Breast epithelium (tissue), 4 donors: ENCODE measurements around the gene YPEL2. TPM values are rescaled to one million over a fixed set of nuclear protein-coding genes. Genes with fewer than 3 reads are reported as not detected.

Experiments
- DNase-seq, 2 donors: peaks; one replicate each; pipeline ENCODE4 v3.0.0-alpha.2; 2019; ENCODE audit warnings: low spot score in 2 of 2
- H3K27ac ChIP-seq, 2 donors: fragments of 200-600 bp; sonication (generic) in 1 of 2; one replicate each; pipeline ENCODE4 v1.5.1; 2016 to 2019; ENCODE audit warnings: mild to moderate bottlenecking in 1 of 2
- H3K27me3 ChIP-seq, 2 donors: fragments of 200-600 bp; sonication (generic) in 1 of 2; one replicate each; pipeline versions ENCODE4 v1.5.1 to v1.6.0; 2017 to 2019; ENCODE audit warnings: control low read depth in 1 of 2, mild to moderate bottlenecking in 1 of 2
- H3K36me3 ChIP-seq: fragments of 200-600 bp; one replicate; pipeline ENCODE4 v1.5.1; 2019
- H3K4me1 ChIP-seq, 2 donors: fragments of 200-600 bp; sonication (generic); one replicate each; pipeline ENCODE4 v1.5.1; 2016 to 2019; ENCODE audit warnings: control low read depth in 1 of 2
- H3K4me3 ChIP-seq, 3 donors: fragments of 200-600 bp; sonication (generic); 1 replicate in 2 of 3; 2 replicates in 1 of 3; pipeline ENCODE4 v1.5.1; 2016 to 2019; ENCODE audit warnings: mild to moderate bottlenecking in 3 of 3, moderate library complexity in 2 of 3
- H3K9me3 ChIP-seq, 2 donors: fragments of 200-600 bp; sonication (generic) in 1 of 2; one replicate each; pipeline ENCODE4 v1.5.1; 2016 to 2019; ENCODE audit warnings: control low read depth in 1 of 2
- POLR2A ChIP-seq: fragments of 450-650 bp; IDR thresholded peaks from one replicate; pipeline ENCODE4 v1.6.1; 2016; ENCODE audit warnings: antibody characterized with exemption, mild to moderate bottlenecking, moderate library complexity
- POLR2AphosphoS5 ChIP-seq, 3 donors: sonication (generic); formaldehyde crosslinking; IDR thresholded peaks; one replicate each; pipeline ENCODE4 v1.6.1; 2017; ENCODE audit warnings: antibody characterized with exemption in 3 of 3
- intact Hi-C: fragments of 100-400 bp; cut with DNase I; formaldehyde crosslinking; loops from one replicate; pipeline ENCODE4 v1.15.1; 2023; ENCODE audit warnings: low total_unique reads
- total RNA-seq, 3 donors: library from RNA; depleted of rRNA; stranded (reverse); fragments of >200 nt; gene quantifications; one replicate each; pipeline ENCODE4 v1.1.0, GENCODE V29; 2016
- TF ChIP-seq, protein P1 (sequence below), 3 donors: fragments of 450-650 bp; IDR thresholded peaks; one replicate each; pipeline ENCODE4 v1.5.1; 2016 to 2017; ENCODE audit warnings: antibody characterized with exemption in 3 of 3, mild to moderate bottlenecking in 3 of 3, moderate library complexity in 3 of 3

Gene YPEL2
- total RNA-seq, 3 donors from 2014 or later: 26.5 to 64.8 (median 33.2) TPM

DNA sequence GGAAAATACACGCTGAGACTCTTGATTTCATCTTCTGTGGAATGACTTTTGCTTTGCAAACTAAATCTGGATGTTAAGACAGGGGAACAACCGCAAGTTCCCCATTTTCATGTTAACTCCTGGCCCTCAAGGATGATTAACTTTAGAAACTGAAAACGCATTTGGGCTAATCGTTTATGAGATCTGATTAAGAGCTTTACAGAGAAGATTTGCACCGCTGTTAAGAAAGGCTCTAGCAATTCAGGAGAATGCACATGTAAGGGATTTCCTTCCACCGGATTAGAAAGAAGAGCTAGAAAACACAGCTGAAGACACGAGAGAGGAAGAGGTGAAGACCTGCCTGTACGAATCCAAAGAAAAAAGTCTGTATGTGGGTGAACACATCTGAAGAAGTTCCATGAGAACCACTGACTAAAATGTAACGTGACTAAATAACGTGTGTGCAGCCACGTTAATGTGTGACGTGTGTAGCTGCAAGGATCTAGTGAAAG lies 106.4 kb downstream of the YPEL2 start:
- TF ChIP-seq POLR2AphosphoS5 (IDR thresholded peaks at IDR 0.05) (no peak), POLR2A (no peak)
- TF ChIP-seq, protein P1, sequence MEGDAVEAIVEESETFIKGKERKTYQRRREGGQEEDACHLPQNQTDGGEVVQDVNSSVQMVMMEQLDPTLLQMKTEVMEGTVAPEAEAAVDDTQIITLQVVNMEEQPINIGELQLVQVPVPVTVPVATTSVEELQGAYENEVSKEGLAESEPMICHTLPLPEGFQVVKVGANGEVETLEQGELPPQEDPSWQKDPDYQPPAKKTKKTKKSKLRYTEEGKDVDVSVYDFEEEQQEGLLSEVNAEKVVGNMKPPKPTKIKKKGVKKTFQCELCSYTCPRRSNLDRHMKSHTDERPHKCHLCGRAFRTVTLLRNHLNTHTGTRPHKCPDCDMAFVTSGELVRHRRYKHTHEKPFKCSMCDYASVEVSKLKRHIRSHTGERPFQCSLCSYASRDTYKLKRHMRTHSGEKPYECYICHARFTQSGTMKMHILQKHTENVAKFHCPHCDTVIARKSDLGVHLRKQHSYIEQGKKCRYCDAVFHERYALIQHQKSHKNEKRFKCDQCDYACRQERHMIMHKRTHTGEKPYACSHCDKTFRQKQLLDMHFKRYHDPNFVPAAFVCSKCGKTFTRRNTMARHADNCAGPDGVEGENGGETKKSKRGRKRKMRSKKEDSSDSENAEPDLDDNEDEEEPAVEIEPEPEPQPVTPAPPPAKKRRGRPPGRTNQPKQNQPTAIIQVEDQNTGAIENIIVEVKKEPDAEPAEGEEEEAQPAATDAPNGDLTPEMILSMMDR (IDR thresholded peaks at IDR 0.05): no peak
- no peak for DNase-seq
- Histone ChIP-seq H3K27ac (no peak overlapping the region), H3K4me3 (no peak overlapping the region), H3K27me3 (no peaks in the 10 kb centered on the region), H3K9me3 (no peaks in the 10 kb centered on the region), H3K4me1 (no peaks in the 10 kb centered on the region), H3K36me3 (no peaks in the 10 kb centered on the region)
- intact Hi-C loops: loop anchor here (10.0 kb wide), 1 partner anchor 133 kb away; no protein-coding TSS in a partner anchor

DNA sequence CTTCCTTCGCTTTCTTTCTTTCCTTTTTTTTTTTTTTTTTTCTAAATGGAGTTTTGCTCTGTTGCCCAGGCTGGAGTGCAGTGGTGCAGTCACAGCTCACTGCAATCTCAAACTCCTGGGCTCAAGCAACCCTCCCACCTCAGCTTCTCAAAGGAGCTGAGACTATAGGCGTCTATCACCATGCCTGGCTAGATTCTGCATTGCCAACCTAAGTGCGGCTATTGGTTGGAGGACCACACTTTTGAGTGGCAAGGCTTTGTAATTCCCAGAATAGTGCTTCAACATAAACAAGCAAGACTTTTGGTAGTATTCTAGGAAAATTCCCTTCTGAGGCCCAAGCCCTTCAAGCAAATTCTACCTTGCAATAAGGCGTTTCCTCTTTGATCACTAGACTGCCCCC lies 107.8 kb downstream of the YPEL2 start:
- no peaks in the 10 kb centered on the region for H3K36me3 ChIP-seq
- TF ChIP-seq POLR2A (no peak), POLR2AphosphoS5 (IDR thresholded peaks at IDR 0.05) (no peak)
- TF ChIP-seq, protein P1 (IDR thresholded peaks at IDR 0.05): no peak
- no peak for DNase-seq
- no peak overlapping the region for H3K27ac ChIP-seq
- H3K4me1 ChIP-seq: no peaks in the 10 kb centered on the region
- H3K4me3 ChIP-seq: no peak overlapping the region
- no peaks in the 10 kb centered on the region for H3K27me3 ChIP-seq
- intact Hi-C loops: loop anchor here (10.0 kb wide), 1 partner anchor 134 kb away; no protein-coding TSS in a partner anchor
- no peaks in the 10 kb centered on the region for H3K9me3 ChIP-seq

DNA sequence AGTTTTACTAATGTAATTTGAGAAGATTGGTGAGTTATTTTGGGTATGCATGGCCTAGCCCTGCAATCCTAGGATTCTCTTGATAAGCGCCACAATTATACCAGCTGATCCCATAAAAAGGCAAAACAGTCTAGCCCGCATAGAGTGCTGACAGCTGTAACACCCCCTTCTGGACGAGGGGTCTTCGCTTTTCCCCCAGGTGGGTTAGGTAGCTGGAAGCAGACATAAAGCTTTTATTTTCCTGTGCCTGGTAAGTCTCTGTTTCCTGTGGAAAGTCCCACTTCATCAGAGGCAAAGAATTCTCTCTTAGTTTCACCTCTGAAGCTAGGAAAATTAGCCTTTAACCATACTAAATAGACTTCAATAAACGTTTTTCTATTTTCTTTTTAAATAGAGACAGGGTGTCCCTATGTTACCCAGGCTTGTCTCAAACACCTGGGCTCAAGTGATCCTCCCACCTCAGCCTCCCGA lies 108.3 kb downstream of the YPEL2 start:
- no peaks in the 10 kb centered on the region for H3K27me3 ChIP-seq
- no peaks in the 10 kb centered on the region for H3K4me1 ChIP-seq
- no peaks in the 10 kb centered on the region for H3K36me3 ChIP-seq
- H3K27ac ChIP-seq: no peak overlapping the region
- no peak overlapping the region for H3K4me3 ChIP-seq
- TF ChIP-seq POLR2A (no peak), POLR2AphosphoS5 (IDR thresholded peaks at IDR 0.05) (no peak)
- TF ChIP-seq, protein P1 (IDR thresholded peaks at IDR 0.05): no peak
- intact Hi-C loops: loop anchor here (5.0 to 10.0 kb wide), 2 partner anchors 112 to 135 kb away; no protein-coding TSS in a partner anchor
- H3K9me3 ChIP-seq: no peaks in the 10 kb centered on the region
- no peak for DNase-seq

DNA sequence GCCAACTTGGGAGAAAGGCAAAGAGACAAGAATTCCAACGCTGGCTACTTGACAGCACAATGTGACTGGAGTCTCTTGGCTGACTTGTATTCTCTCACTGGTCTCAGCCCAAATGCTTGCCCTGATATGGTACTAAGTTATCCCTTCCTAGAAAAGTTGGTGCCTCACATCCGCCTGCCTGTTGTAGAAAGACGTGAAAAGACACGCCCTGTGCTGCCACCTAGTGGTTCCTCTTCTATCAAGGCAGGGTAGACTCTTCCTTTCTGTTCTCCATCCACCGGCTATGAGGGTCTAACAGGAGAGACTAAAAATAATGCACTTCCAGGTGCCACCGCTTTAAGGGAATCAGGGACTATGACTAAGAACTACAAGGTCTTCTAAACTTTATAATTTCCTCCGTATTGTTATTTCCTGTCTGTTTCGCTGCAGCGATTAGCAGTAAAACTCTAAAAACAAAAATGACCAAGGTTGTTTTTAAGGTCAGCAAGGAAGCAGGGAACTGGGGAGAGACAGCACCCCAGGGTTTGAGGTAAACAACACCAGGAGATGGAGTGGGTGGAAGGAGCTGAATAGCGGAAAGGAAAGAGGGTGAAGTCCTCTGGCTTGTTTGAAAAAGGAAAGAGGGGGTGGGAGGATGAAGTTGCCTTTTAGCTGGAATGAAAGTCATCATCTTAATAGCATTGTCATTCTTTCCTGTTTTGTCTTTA lies 109.5 kb downstream of the YPEL2 start:
- no peaks in the 10 kb centered on the region for H3K27me3 ChIP-seq
- DNase-seq: peak; percentile 80 to 81
- H3K4me1 ChIP-seq: no peaks in the 10 kb centered on the region
- no peaks in the 10 kb centered on the region for H3K9me3 ChIP-seq
- TF ChIP-seq, protein P1 (IDR thresholded peaks at IDR 0.05): peak; percentile 81 to 88 (median 86)
- TF ChIP-seq POLR2AphosphoS5 (IDR thresholded peaks at IDR 0.05): peak in 1 of 3 donors; percentile 33
- no peak for TF ChIP-seq POLR2A
- intact Hi-C loops: loop anchor here (5.0 kb wide), 1 partner anchor 114 kb away; no protein-coding TSS in a partner anchor
- H3K36me3 ChIP-seq: no peaks in the 10 kb centered on the region
- H3K27ac ChIP-seq: peak overlapping the region in 1 of 2 donors; percentile 35
- no peak overlapping the region for H3K4me3 ChIP-seq
